ENCODE data around the gene PILRB. TPM values are rescaled to one million over a fixed set of nuclear protein-coding genes. Genes with fewer than 3 reads are reported as not detected.
"Not testable (repeated sequence)": the region's sequence is repeated elsewhere in the genome, so short reads cannot be mapped to it uniquely, and the experiment has no call there.

Gene PILRB
- 9.4 and 12.5 TPM in 2 replicates for total RNA-seq (2012; rRNA removed)

GRCh38 chr7:100358027-100358856, at the start of gene PILRB:
TSS of gene PILRB (plus strand) at chr7:100358117. CDS start at chr7:100358303, 186 bp downstream.
- Histone ChIP-seq H3K4me2 (ENCODE audit: low read length) (no peak within 1 kb of the TSS), H3K36me3 (ENCODE audit: insufficient read depth, low read length) (peaks cover 77% of the 10 kb centered on the region), H3K9me3 (replicated peaks; ENCODE audit: low read length) (no peaks in the 10 kb centered on the region), H3K9ac (ENCODE audit: low read depth, low read length) (no peak within 1 kb of the TSS), H3K27me3 (ENCODE audit: control insufficient read depth, insufficient read depth, low read length) (no peaks in the 10 kb centered on the region), H3K4me3 (ENCODE audit: low read length) (no peak within 1 kb of the TSS), H3K4me1 (ENCODE audit: control insufficient read depth, insufficient read depth, low read length) (no peaks in the 10 kb centered on the region)

- not testable (repeated sequence) for H3K27me3 ChIP-seq (ENCODE audit: control insufficient read depth, insufficient read depth, low read length); H3K9ac ChIP-seq (ENCODE audit: low read depth, low read length); H3K4me3 ChIP-seq (ENCODE audit: low read length); H3K36me3 ChIP-seq (ENCODE audit: insufficient read depth, low read length); H3K9me3 ChIP-seq (replicated peaks; ENCODE audit: low read length); H3K4me2 ChIP-seq (ENCODE audit: low read length); H3K4me1 ChIP-seq (ENCODE audit: control insufficient read depth, insufficient read depth, low read length)
Measured at GRCh38 chr7:100318329-100318728, 39.6 kb upstream of the PILRB start.

- H3K4me1 ChIP-seq (ENCODE audit: control insufficient read depth, insufficient read depth, low read length); H3K27me3 ChIP-seq (ENCODE audit: control insufficient read depth, insufficient read depth, low read length); H3K9me3 ChIP-seq (replicated peaks; ENCODE audit: low read length); H3K36me3 ChIP-seq (ENCODE audit: insufficient read depth, low read length); H3K9ac ChIP-seq (ENCODE audit: low read depth, low read length); H3K4me2 ChIP-seq (ENCODE audit: low read length); H3K4me3 ChIP-seq (ENCODE audit: low read length): not testable (repeated sequence)
Measured at GRCh38 chr7:100321648-100322047, 36.3 kb upstream of the PILRB start.

- H3K36me3 ChIP-seq (ENCODE audit: insufficient read depth, low read length); H3K4me1 ChIP-seq (ENCODE audit: control insufficient read depth, insufficient read depth, low read length); H3K4me3 ChIP-seq (ENCODE audit: low read length); H3K4me2 ChIP-seq (ENCODE audit: low read length); H3K27me3 ChIP-seq (ENCODE audit: control insufficient read depth, insufficient read depth, low read length); H3K9ac ChIP-seq (ENCODE audit: low read depth, low read length); H3K9me3 ChIP-seq (replicated peaks; ENCODE audit: low read length): not testable (repeated sequence)
Measured at GRCh38 chr7:100324194-100324593, 33.7 kb upstream of the PILRB start.

GRCh38 chr7:100325671-100326070, 32.2 kb upstream of the PILRB start:
- H3K9me3 ChIP-seq (replicated peaks; ENCODE audit: low read length); H3K36me3 ChIP-seq (ENCODE audit: insufficient read depth, low read length); H3K4me2 ChIP-seq (ENCODE audit: low read length): not testable (repeated sequence)

GRCh38 chr7:100326914-100327313, 31.0 kb upstream of the PILRB start:
- H3K36me3 ChIP-seq (ENCODE audit: insufficient read depth, low read length); H3K9ac ChIP-seq (ENCODE audit: low read depth, low read length); H3K4me3 ChIP-seq (ENCODE audit: low read length); H3K27me3 ChIP-seq (ENCODE audit: control insufficient read depth, insufficient read depth, low read length); H3K9me3 ChIP-seq (replicated peaks; ENCODE audit: low read length); H3K4me1 ChIP-seq (ENCODE audit: control insufficient read depth, insufficient read depth, low read length); H3K4me2 ChIP-seq (ENCODE audit: low read length): not testable (repeated sequence)

More at GRCh38 chr7:100325671-100326070, 32.2 kb upstream of the PILRB start:
- not testable (repeated sequence) for H3K4me1 ChIP-seq (ENCODE audit: control insufficient read depth, insufficient read depth, low read length); H3K4me3 ChIP-seq (ENCODE audit: low read length); H3K27me3 ChIP-seq (ENCODE audit: control insufficient read depth, insufficient read depth, low read length); H3K9ac ChIP-seq (ENCODE audit: low read depth, low read length)

GRCh38 chr7:100335566-100336466, 22.1 kb upstream of the PILRB start:
- not testable (repeated sequence) for H3K27me3 ChIP-seq (ENCODE audit: control insufficient read depth, insufficient read depth, low read length); H3K9me3 ChIP-seq (replicated peaks; ENCODE audit: low read length); H3K4me1 ChIP-seq (ENCODE audit: control insufficient read depth, insufficient read depth, low read length); H3K36me3 ChIP-seq (ENCODE audit: insufficient read depth, low read length)
- Histone ChIP-seq H3K4me2 (ENCODE audit: low read length) (peak overlapping the region; percentile 75), H3K9ac (ENCODE audit: low read depth, low read length) (peak overlapping the region; percentile 85), H3K4me3 (ENCODE audit: low read length) (peak overlapping the region; percentile 83)

GRCh38 chr7:100338083-100338696, 19.7 kb upstream of the PILRB start:
- not testable (repeated sequence) for H3K4me1 ChIP-seq (ENCODE audit: control insufficient read depth, insufficient read depth, low read length); H3K4me3 ChIP-seq (ENCODE audit: low read length); H3K27me3 ChIP-seq (ENCODE audit: control insufficient read depth, insufficient read depth, low read length); H3K9me3 ChIP-seq (replicated peaks; ENCODE audit: low read length); H3K36me3 ChIP-seq (ENCODE audit: insufficient read depth, low read length); H3K4me2 ChIP-seq (ENCODE audit: low read length); H3K9ac ChIP-seq (ENCODE audit: low read depth, low read length)

GRCh38 chr7:100341286-100341685, 16.6 kb upstream of the PILRB start:
- peaks cover 15% of the 10 kb centered on the region for H3K36me3 ChIP-seq (ENCODE audit: insufficient read depth, low read length)
- H3K27me3 ChIP-seq (ENCODE audit: control insufficient read depth, insufficient read depth, low read length); H3K9ac ChIP-seq (ENCODE audit: low read depth, low read length); H3K4me2 ChIP-seq (ENCODE audit: low read length); H3K4me1 ChIP-seq (ENCODE audit: control insufficient read depth, insufficient read depth, low read length); H3K9me3 ChIP-seq (replicated peaks; ENCODE audit: low read length); H3K4me3 ChIP-seq (ENCODE audit: low read length): not testable (repeated sequence)

GRCh38 chr7:100342765-100343164, 15.2 kb upstream of the PILRB start:
- peaks cover 26% of the 10 kb centered on the region for H3K36me3 ChIP-seq (ENCODE audit: insufficient read depth, low read length)
- no peak overlapping the region for H3K4me2 ChIP-seq (ENCODE audit: low read length)
- H3K27me3 ChIP-seq (ENCODE audit: control insufficient read depth, insufficient read depth, low read length), result no peaks in the 10 kb centered on the region
- H3K4me3 ChIP-seq (ENCODE audit: low read length), result no peak overlapping the region
- H3K9me3 ChIP-seq (replicated peaks; ENCODE audit: low read length), result no peaks in the 10 kb centered on the region
- peaks cover 5% of the 10 kb centered on the region for H3K4me1 ChIP-seq (ENCODE audit: control insufficient read depth, insufficient read depth, low read length)
- H3K9ac ChIP-seq (ENCODE audit: low read depth, low read length), result no peak overlapping the region

GRCh38 chr7:100344124-100344559, 13.8 kb upstream of the PILRB start:
- H3K4me1 ChIP-seq (ENCODE audit: control insufficient read depth, insufficient read depth, low read length); H3K4me2 ChIP-seq (ENCODE audit: low read length); H3K9ac ChIP-seq (ENCODE audit: low read depth, low read length); H3K9me3 ChIP-seq (replicated peaks; ENCODE audit: low read length); H3K4me3 ChIP-seq (ENCODE audit: low read length); H3K27me3 ChIP-seq (ENCODE audit: control insufficient read depth, insufficient read depth, low read length): not testable (repeated sequence)
- H3K36me3 ChIP-seq (ENCODE audit: insufficient read depth, low read length), result peaks cover 31% of the 10 kb centered on the region
